Suprapubic skin (tissue), 4 donors: ENCODE results near the gene IKZF1. TPM values are rescaled to one million over a fixed set of nuclear protein-coding genes. Genes with fewer than 3 reads are reported as not detected.

Experiments used
- DNase-seq, 2 donors: peaks; one replicate each; pipeline ENCODE4 v3.0.0-alpha.2; 2019; ENCODE audit warnings: low spot score in 2 of 2
- H3K27ac ChIP-seq: fragments of 200-600 bp; sonication (generic); one replicate; pipeline ENCODE4 v1.5.1; 2019
- H3K27me3 ChIP-seq: fragments of 200-600 bp; sonication (generic); one replicate; pipeline ENCODE4 v1.5.1; 2019
- H3K36me3 ChIP-seq: fragments of 200-600 bp; sonication (generic); one replicate; pipeline ENCODE4 v1.5.1; 2019
- H3K4me1 ChIP-seq: fragments of 200-600 bp; sonication (generic); one replicate; pipeline ENCODE4 v1.5.1; 2019
- H3K4me3 ChIP-seq: fragments of 200-600 bp; sonication (generic); one replicate; pipeline ENCODE4 v1.5.1; 2019; ENCODE audit warnings: mild to moderate bottlenecking
- H3K9me3 ChIP-seq: fragments of 200-600 bp; sonication (generic); one replicate; pipeline ENCODE4 v1.5.1; 2019
- EP300 ChIP-seq: sonication (generic); formaldehyde crosslinking; IDR thresholded peaks from one replicate; pipeline ENCODE4 v1.6.1; 2017; ENCODE audit warnings: antibody characterized with exemption
- POLR2A ChIP-seq, 2 donors: fragments of 450-650 bp; IDR thresholded peaks; one replicate each; pipeline ENCODE4 v1.6.1; 2017; ENCODE audit warnings: antibody characterized with exemption in 2 of 2, mild to moderate bottlenecking in 2 of 2, moderate library complexity in 2 of 2
- POLR2AphosphoS5 ChIP-seq, 3 donors: sonication (generic); formaldehyde crosslinking; IDR thresholded peaks; one replicate each; pipeline ENCODE4 v1.6.1; 2017; ENCODE audit warnings: antibody characterized with exemption in 3 of 3
- WGBS: methylation state at CpG from one replicate; pipeline ENCODE4 v1.1.5; 2018; 5-methylcytosine and 5-hydroxymethylcytosine counted together
- total RNA-seq, 4 donors: library from RNA; depleted of rRNA; stranded (reverse); fragments of >200 nt; gene quantifications; one replicate each; pipeline ENCODE4 v1.1.0, GENCODE V29; 2016
- TF ChIP-seq, protein P1 (sequence below), 2 donors: fragments of 200-600 bp in 1 of 2; fragments of 450-650 bp in 1 of 2; sonication (generic) in 1 of 2; IDR thresholded peaks; one replicate each; pipeline ENCODE4 v1.5.1; 2016 to 2019; ENCODE audit warnings: antibody characterized with exemption in 2 of 2, mild to moderate bottlenecking in 1 of 2, moderate library complexity in 1 of 2

IKZF1 gene
- total RNA-seq, 4 donors from 2014 or later: 3.2 to 17.5 (median 6.2) TPM

DNA sequence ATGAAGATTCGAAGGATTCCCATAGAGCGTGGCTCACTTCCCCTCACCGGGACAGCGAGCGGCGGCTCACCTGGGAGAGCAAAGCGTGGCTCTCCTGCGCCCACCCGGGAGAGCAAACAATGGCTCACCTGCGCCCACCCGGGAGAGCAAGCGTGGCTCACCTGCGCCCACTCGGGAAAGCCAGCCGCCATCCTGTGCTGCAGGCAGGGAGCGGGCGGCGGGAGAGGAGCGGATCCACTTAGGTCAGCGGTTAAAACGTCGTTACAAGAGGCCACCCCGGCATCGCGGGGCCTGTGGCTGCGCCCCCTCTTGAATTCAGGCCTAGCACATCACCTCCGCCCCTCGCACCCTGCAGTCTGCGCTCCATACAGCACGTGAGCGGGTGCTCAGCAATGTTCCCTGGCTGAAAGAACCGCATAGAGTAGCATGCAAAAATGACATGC is 146.1 kb downstream of the IKZF1 start:
- H3K9me3 ChIP-seq: no peaks in the 10 kb centered on the region
- H3K27me3 ChIP-seq: no peaks in the 10 kb centered on the region
- H3K27ac ChIP-seq: peak overlapping the region; percentile 74
- peaks cover 16% of the 10 kb centered on the region for H3K36me3 ChIP-seq
- WGBS: 50% methylated on average over 8 of the region's 32 CpGs
- DNase-seq: no peak
- TF ChIP-seq POLR2AphosphoS5 (IDR thresholded peaks at IDR 0.05) (no peak), EP300 (no peak), POLR2A (IDR thresholded peaks at IDR 0.05) (no peak)
- TF ChIP-seq, protein P1, sequence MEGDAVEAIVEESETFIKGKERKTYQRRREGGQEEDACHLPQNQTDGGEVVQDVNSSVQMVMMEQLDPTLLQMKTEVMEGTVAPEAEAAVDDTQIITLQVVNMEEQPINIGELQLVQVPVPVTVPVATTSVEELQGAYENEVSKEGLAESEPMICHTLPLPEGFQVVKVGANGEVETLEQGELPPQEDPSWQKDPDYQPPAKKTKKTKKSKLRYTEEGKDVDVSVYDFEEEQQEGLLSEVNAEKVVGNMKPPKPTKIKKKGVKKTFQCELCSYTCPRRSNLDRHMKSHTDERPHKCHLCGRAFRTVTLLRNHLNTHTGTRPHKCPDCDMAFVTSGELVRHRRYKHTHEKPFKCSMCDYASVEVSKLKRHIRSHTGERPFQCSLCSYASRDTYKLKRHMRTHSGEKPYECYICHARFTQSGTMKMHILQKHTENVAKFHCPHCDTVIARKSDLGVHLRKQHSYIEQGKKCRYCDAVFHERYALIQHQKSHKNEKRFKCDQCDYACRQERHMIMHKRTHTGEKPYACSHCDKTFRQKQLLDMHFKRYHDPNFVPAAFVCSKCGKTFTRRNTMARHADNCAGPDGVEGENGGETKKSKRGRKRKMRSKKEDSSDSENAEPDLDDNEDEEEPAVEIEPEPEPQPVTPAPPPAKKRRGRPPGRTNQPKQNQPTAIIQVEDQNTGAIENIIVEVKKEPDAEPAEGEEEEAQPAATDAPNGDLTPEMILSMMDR (IDR thresholded peaks at IDR 0.05): no peak
- peaks cover 22% of the 10 kb centered on the region for H3K4me1 ChIP-seq
- peak overlapping the region; percentile 79 for H3K4me3 ChIP-seq

Other genes with a start within 250 kb of the IKZF1 start
- gene ZPBP, start 211.5 kb upstream of the IKZF1 start, total RNA-seq: under 1 TPM in 1 of 4 donors, not detected in 3; 0.49 TPM
- 10 to 100 TPM in 3 of 4 donors, 1 to 10 TPM in 1; 8.1 to 22.1 (median 16.4) TPM for gene FIGNL1, start 145.6 kb downstream of the IKZF1 start, total RNA-seq